ENCODE results near the gene LDB3. TPM values are rescaled to one million over a fixed set of nuclear protein-coding genes. Genes with fewer than 3 reads are reported as not detected.

Gene LDB3
- total and polyA plus RNA-seq, 2 experiments from 2014 or later = 0.05 to 0.11 TPM

DNA sequence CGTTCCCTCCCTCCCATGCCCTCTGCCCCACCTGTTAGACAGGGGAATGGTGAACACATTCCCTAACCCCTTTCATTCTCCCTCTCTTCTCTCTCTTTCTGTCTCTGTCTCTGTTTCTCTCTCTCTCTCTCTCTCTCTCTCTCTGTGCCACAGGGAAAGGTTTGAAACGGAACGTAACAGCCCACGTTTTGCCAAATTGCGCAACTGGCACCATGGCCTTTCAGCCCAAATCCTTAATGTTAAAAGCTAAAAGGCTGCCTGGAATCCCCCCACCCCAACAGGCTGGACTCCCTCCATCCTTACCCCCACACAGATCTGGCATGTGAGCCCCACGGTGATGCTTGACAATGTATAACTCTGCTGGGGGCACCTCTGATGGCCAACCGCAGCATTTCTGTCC is 30.8 kb downstream of the LDB3 start:
- H3K4me1 ChIP-seq (ENCODE audit: insufficient read depth) = no peaks in the 10 kb centered on the region
- no peaks in the 10 kb centered on the region for H3K27me3 ChIP-seq (replicated peaks; ENCODE audit: insufficient read depth)
- no peak overlapping the region for H3K27ac ChIP-seq
- TF ChIP-seq EZH2phosphoT487 (IDR thresholded peaks at IDR 0.05; ENCODE audit: insufficient read depth, low read depth) (no peak), EZH2 (IDR thresholded peaks at IDR 0.05; ENCODE audit: insufficient read depth, poor library complexity, severe bottlenecking) (no peak)
- in situ Hi-C loops (cut with MboI) = no loop called here
- no peak overlapping the region for H3K4me3 ChIP-seq
- no peaks in the 10 kb centered on the region for H3K79me2 ChIP-seq (ENCODE audit: insufficient read depth)
- no peak for DNase-seq
- H4K20me1 ChIP-seq (ENCODE audit: insufficient read depth) = no peaks in the 10 kb centered on the region
- H3F3A ChIP-seq (ENCODE audit: insufficient read depth) = no peaks in the 10 kb centered on the region
- WGBS, 2 experiments (ENCODE audit: low coverage in 1 of 2, low lambda C conversion rate in 2 of 2, missing lambda C conversion rate in 2 of 2) = 54 to 59% methylated on average over 7 of the region's 7 CpGs
- no peak overlapping the region for H3K4me2 ChIP-seq (ENCODE audit: unreplicated experiment)
- no peak overlapping the region for H2AFZ ChIP-seq
- no peak overlapping the region for H3K9ac ChIP-seq
- H3K9me3 ChIP-seq (ENCODE audit: low read depth) = no peaks in the 10 kb centered on the region
- no peaks in the 10 kb centered on the region for H3K9me2 ChIP-seq (ENCODE audit: insufficient read depth)
- H3K36me3 ChIP-seq (ENCODE audit: low read depth) = no peaks in the 10 kb centered on the region

GRCh38 chr10:86699541-86699940 is 31.2 kb downstream of the LDB3 start:
- in situ Hi-C loops (cut with MboI) = no loop called here
- no peak overlapping the region for H3K4me3 ChIP-seq

DNA sequence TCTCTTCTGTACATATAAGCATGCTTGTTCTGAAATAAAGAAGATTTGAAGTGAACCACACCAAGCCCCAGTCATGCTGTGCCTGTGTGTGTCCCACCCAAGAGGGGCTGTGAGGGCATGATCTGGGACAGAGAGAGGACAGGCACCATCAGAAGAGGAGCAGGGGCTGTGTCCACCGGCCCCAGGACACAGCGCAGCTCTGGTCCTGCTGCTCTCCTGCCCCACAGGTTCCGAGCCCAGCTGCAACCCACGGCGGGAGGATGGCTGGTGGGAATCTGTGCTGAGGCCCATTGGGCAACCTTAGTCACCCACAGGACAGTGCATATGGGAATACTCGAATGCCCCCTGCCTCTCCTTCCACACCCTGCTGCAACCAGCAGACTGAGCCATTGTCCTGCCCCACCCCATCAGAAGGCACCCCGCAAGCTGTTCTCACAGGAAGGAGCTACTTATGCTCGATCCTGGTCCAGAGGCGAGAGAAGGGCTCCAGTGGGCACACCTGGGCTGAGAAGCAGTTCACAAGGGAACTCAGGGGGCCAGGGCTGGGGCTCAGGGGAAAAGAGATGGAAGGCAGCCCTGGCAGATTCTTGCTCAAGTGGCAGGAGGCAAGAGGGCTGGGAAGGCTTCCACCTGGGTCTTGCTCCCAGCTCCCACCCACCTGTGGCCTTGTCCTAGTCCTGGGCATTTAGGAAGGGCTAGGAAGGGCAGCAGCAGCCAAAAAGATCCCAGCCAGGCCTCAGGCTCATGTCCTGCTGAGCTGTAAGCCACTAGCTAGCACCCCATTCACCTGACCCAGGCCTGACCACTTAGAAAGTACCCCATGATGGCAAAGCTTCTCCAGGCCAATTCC is 31.9 kb downstream of the LDB3 start:
- no peak overlapping the region for H3K4me3 ChIP-seq
- H2AFZ ChIP-seq = no peak overlapping the region
- H3K36me3 ChIP-seq (ENCODE audit: low read depth) = no peaks in the 10 kb centered on the region
- H3K9me2 ChIP-seq (ENCODE audit: insufficient read depth) = no peaks in the 10 kb centered on the region
- 85 to 93% methylated on average over 9 of the region's 9 CpGs for WGBS, 2 experiments (ENCODE audit: low coverage in 1 of 2, low lambda C conversion rate in 2 of 2, missing lambda C conversion rate in 2 of 2)
- TF ChIP-seq EZH2 (IDR thresholded peaks at IDR 0.05; ENCODE audit: insufficient read depth, poor library complexity, severe bottlenecking) = no peak
- TF ChIP-seq EZH2phosphoT487 (IDR thresholded peaks at IDR 0.05; ENCODE audit: insufficient read depth, low read depth) = no peak
- no peak overlapping the region for H3K27ac ChIP-seq
- no peaks in the 10 kb centered on the region for H4K20me1 ChIP-seq (ENCODE audit: insufficient read depth)
- H3K4me2 ChIP-seq (ENCODE audit: unreplicated experiment) = no peak overlapping the region
- DNase-seq = no peak
- in situ Hi-C loops (cut with MboI) = loop anchor here (10.0 kb wide), 1 partner anchor 205 kb away; no protein-coding TSS in a partner anchor
- no peaks in the 10 kb centered on the region for H3K27me3 ChIP-seq (replicated peaks; ENCODE audit: insufficient read depth)
- no peaks in the 10 kb centered on the region for H3K4me1 ChIP-seq (ENCODE audit: insufficient read depth)
- no peaks in the 10 kb centered on the region for H3K9me3 ChIP-seq (ENCODE audit: low read depth)
- H3K9ac ChIP-seq = no peak overlapping the region
- no peaks in the 10 kb centered on the region for H3K79me2 ChIP-seq (ENCODE audit: insufficient read depth)
- H3F3A ChIP-seq (ENCODE audit: insufficient read depth) = no peaks in the 10 kb centered on the region

More at GRCh38 chr10:86699541-86699940, 31.2 kb downstream of the LDB3 start:
- no peak overlapping the region for H3K9ac ChIP-seq
- no peaks in the 10 kb centered on the region for H3K27me3 ChIP-seq (replicated peaks; ENCODE audit: insufficient read depth)
- H2AFZ ChIP-seq = no peak overlapping the region
- no peaks in the 10 kb centered on the region for H4K20me1 ChIP-seq (ENCODE audit: insufficient read depth)
- no peaks in the 10 kb centered on the region for H3K36me3 ChIP-seq (ENCODE audit: low read depth)
- TF ChIP-seq EZH2 (IDR thresholded peaks at IDR 0.05; ENCODE audit: insufficient read depth, poor library complexity, severe bottlenecking) = no peak
- no peak for TF ChIP-seq EZH2phosphoT487 (IDR thresholded peaks at IDR 0.05; ENCODE audit: insufficient read depth, low read depth)
- no peak for DNase-seq
- no peaks in the 10 kb centered on the region for H3K4me1 ChIP-seq (ENCODE audit: insufficient read depth)
- no peaks in the 10 kb centered on the region for H3K9me3 ChIP-seq (ENCODE audit: low read depth)
- 76 to 80% methylated on average over 8 of the region's 8 CpGs for WGBS, 2 experiments (ENCODE audit: low coverage in 1 of 2, low lambda C conversion rate in 2 of 2, missing lambda C conversion rate in 2 of 2)
- no peak overlapping the region for H3K27ac ChIP-seq
- H3K4me2 ChIP-seq (ENCODE audit: unreplicated experiment) = no peak overlapping the region
- H3K79me2 ChIP-seq (ENCODE audit: insufficient read depth) = no peaks in the 10 kb centered on the region
- no peaks in the 10 kb centered on the region for H3F3A ChIP-seq (ENCODE audit: insufficient read depth)
- no peaks in the 10 kb centered on the region for H3K9me2 ChIP-seq (ENCODE audit: insufficient read depth)

GRCh38 chr10:86700851-86701617 is 32.7 kb downstream of the LDB3 start:
- Histone ChIP-seq H3K36me3 (ENCODE audit: low read depth) (no peaks in the 10 kb centered on the region), H3K79me2 (ENCODE audit: insufficient read depth) (no peaks in the 10 kb centered on the region), H3K4me3 (no peak overlapping the region), H2AFZ (no peak overlapping the region), H3K27ac (no peak overlapping the region), H3K27me3 (replicated peaks; ENCODE audit: insufficient read depth) (no peaks in the 10 kb centered on the region), H3F3A (ENCODE audit: insufficient read depth) (no peaks in the 10 kb centered on the region), H3K4me2 (ENCODE audit: unreplicated experiment) (no peak overlapping the region), H3K4me1 (ENCODE audit: insufficient read depth) (no peaks in the 10 kb centered on the region), H4K20me1 (ENCODE audit: insufficient read depth) (no peaks in the 10 kb centered on the region), H3K9ac (no peak overlapping the region), H3K9me2 (ENCODE audit: insufficient read depth) (no peaks in the 10 kb centered on the region), H3K9me3 (ENCODE audit: low read depth) (no peaks in the 10 kb centered on the region)
- in situ Hi-C loops (cut with MboI) = loop anchor here (10.0 kb wide), 1 partner anchor 204 kb away; no protein-coding TSS in a partner anchor
- DNase-seq = no peak
- TF ChIP-seq EZH2 (IDR thresholded peaks at IDR 0.05; ENCODE audit: insufficient read depth, poor library complexity, severe bottlenecking) = no peak
- TF ChIP-seq EZH2phosphoT487 (IDR thresholded peaks at IDR 0.05; ENCODE audit: insufficient read depth, low read depth) = no peak
- 72 to 75% methylated on average over 12 of the region's 12 CpGs for WGBS, 2 experiments (ENCODE audit: low coverage in 1 of 2, low lambda C conversion rate in 2 of 2, missing lambda C conversion rate in 2 of 2)
